ENCODE measurements around the gene TNRC18.

Gene TNRC18

GRCh38 chr7:5343884-5344283, 79.8 kb downstream of the TNRC18 start:
- peaks cover 10% of the 10 kb centered on the region for H3K9me3 ChIP-seq (ENCODE audit: low read length)
- no peaks in the 10 kb centered on the region for H3K4me1 ChIP-seq (ENCODE audit: insufficient read depth, low read length, severe bottlenecking)
- no peaks in the 10 kb centered on the region for H3K79me2 ChIP-seq (ENCODE audit: insufficient read depth, low read length)
- no peak overlapping the region for H3K4me2 ChIP-seq (ENCODE audit: low read length)
- no peak overlapping the region for H3K4me3 ChIP-seq (ENCODE audit: low read depth, low read length, poor library complexity, severe bottlenecking)
- TF ChIP-seq EZH2 (IDR thresholded peaks at IDR 0.05; ENCODE audit: borderline replicate concordance, low read length) = no peak
- TF ChIP-seq, protein P1, sequence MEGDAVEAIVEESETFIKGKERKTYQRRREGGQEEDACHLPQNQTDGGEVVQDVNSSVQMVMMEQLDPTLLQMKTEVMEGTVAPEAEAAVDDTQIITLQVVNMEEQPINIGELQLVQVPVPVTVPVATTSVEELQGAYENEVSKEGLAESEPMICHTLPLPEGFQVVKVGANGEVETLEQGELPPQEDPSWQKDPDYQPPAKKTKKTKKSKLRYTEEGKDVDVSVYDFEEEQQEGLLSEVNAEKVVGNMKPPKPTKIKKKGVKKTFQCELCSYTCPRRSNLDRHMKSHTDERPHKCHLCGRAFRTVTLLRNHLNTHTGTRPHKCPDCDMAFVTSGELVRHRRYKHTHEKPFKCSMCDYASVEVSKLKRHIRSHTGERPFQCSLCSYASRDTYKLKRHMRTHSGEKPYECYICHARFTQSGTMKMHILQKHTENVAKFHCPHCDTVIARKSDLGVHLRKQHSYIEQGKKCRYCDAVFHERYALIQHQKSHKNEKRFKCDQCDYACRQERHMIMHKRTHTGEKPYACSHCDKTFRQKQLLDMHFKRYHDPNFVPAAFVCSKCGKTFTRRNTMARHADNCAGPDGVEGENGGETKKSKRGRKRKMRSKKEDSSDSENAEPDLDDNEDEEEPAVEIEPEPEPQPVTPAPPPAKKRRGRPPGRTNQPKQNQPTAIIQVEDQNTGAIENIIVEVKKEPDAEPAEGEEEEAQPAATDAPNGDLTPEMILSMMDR (IDR thresholded peaks at IDR 0.05; ENCODE audit: low read length) = no peak
- no peak overlapping the region for H3K9ac ChIP-seq (ENCODE audit: low read length)
- H3K9me2 ChIP-seq (ENCODE audit: low read depth, low read length) = no peaks in the 10 kb centered on the region
- H3K27me3 ChIP-seq (ENCODE audit: insufficient read depth, low read length) = no peaks in the 10 kb centered on the region
- no peak overlapping the region for H2AFZ ChIP-seq (ENCODE audit: low read length)
- H3K27ac ChIP-seq (ENCODE audit: low read depth, low read length, poor library complexity, severe bottlenecking) = no peak overlapping the region
- H3K36me3 ChIP-seq (ENCODE audit: insufficient read depth, low read length) = peaks cover 54% of the 10 kb centered on the region
- no peaks in the 10 kb centered on the region for H3F3A ChIP-seq (ENCODE audit: insufficient read depth, low read length)
- no peaks in the 10 kb centered on the region for H4K20me1 ChIP-seq (ENCODE audit: insufficient read depth, low read length)

DNA sequence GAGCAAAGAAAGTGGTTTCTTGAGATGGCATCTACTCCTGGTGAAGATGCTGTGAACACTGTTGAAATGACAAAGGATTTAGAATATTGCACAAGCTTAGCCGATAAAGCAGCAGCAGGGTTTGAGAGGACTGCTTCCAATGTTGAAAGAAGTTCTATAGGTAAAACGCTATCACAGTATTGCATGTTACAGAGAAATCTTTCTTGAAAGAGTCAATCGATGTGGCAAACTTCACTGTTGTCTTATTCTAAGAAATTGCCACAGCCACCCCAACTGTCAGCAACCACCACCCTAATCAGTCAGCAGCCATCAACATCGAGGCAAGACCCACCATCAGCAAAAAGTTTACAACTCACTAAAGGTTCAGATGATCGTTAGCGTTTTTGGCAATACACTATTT, 81.0 kb downstream of the TNRC18 start:
- TF ChIP-seq, protein P1 (IDR thresholded peaks at IDR 0.05; ENCODE audit: low read length) = no peak
- TF ChIP-seq EZH2 (IDR thresholded peaks at IDR 0.05; ENCODE audit: borderline replicate concordance, low read length) = no peak
- no peaks in the 10 kb centered on the region for H3K27me3 ChIP-seq (ENCODE audit: insufficient read depth, low read length)
- peaks cover 10% of the 10 kb centered on the region for H3K9me3 ChIP-seq (ENCODE audit: low read length)
- H3K4me2 ChIP-seq (ENCODE audit: low read length) = no peak overlapping the region
- no peaks in the 10 kb centered on the region for H4K20me1 ChIP-seq (ENCODE audit: insufficient read depth, low read length)
- H3K9ac ChIP-seq (ENCODE audit: low read length) = no peak overlapping the region
- H3K4me1 ChIP-seq (ENCODE audit: insufficient read depth, low read length, severe bottlenecking) = no peaks in the 10 kb centered on the region
- H3K4me3 ChIP-seq (ENCODE audit: low read depth, low read length, poor library complexity, severe bottlenecking) = no peak overlapping the region
- no peak overlapping the region for H2AFZ ChIP-seq (ENCODE audit: low read length)
- H3K36me3 ChIP-seq (ENCODE audit: insufficient read depth, low read length) = peaks cover 55% of the 10 kb centered on the region
- H3K9me2 ChIP-seq (ENCODE audit: low read depth, low read length) = no peaks in the 10 kb centered on the region
- H3K27ac ChIP-seq (ENCODE audit: low read depth, low read length, poor library complexity, severe bottlenecking) = no peak overlapping the region
- H3F3A ChIP-seq (ENCODE audit: insufficient read depth, low read length) = no peaks in the 10 kb centered on the region
- no peaks in the 10 kb centered on the region for H3K79me2 ChIP-seq (ENCODE audit: insufficient read depth, low read length)

- Histone ChIP-seq H3F3A (ENCODE audit: insufficient read depth, low read length) (no peaks in the 10 kb centered on the region), H4K20me1 (ENCODE audit: insufficient read depth, low read length) (no peaks in the 10 kb centered on the region), H3K27ac (ENCODE audit: low read depth, low read length, poor library complexity, severe bottlenecking) (no peak overlapping the region), H3K9ac (ENCODE audit: low read length) (no peak overlapping the region), H3K9me2 (ENCODE audit: low read depth, low read length) (no peaks in the 10 kb centered on the region), H3K4me1 (ENCODE audit: insufficient read depth, low read length, severe bottlenecking) (no peaks in the 10 kb centered on the region), H3K9me3 (ENCODE audit: low read length) (peaks cover 10% of the 10 kb centered on the region), H2AFZ (ENCODE audit: low read length) (no peak overlapping the region), H3K79me2 (ENCODE audit: insufficient read depth, low read length) (no peaks in the 10 kb centered on the region), H3K36me3 (ENCODE audit: insufficient read depth, low read length) (peaks cover 74% of the 10 kb centered on the region), H3K4me3 (ENCODE audit: low read depth, low read length, poor library complexity, severe bottlenecking) (no peak overlapping the region), H3K4me2 (ENCODE audit: low read length) (no peak overlapping the region), H3K27me3 (ENCODE audit: insufficient read depth, low read length) (no peaks in the 10 kb centered on the region)
- no peak for TF ChIP-seq EZH2 (IDR thresholded peaks at IDR 0.05; ENCODE audit: borderline replicate concordance, low read length)
Observed at GRCh38 chr7:5339955-5340354, 83.7 kb downstream of the TNRC18 start.

GRCh38 chr7:5337047-5337446, 86.6 kb downstream of the TNRC18 start:
- TF ChIP-seq, protein P1 (IDR thresholded peaks at IDR 0.05; ENCODE audit: low read length) = no peak
- no peak for TF ChIP-seq EZH2 (IDR thresholded peaks at IDR 0.05; ENCODE audit: borderline replicate concordance, low read length)
- Histone ChIP-seq H3K9me2 (ENCODE audit: low read depth, low read length) (no peaks in the 10 kb centered on the region), H3K27ac (ENCODE audit: low read depth, low read length, poor library complexity, severe bottlenecking) (no peak overlapping the region), H3K27me3 (ENCODE audit: insufficient read depth, low read length) (no peaks in the 10 kb centered on the region), H3F3A (ENCODE audit: insufficient read depth, low read length) (no peaks in the 10 kb centered on the region), H3K9me3 (ENCODE audit: low read length) (no peaks in the 10 kb centered on the region), H2AFZ (ENCODE audit: low read length) (no peak overlapping the region), H3K36me3 (ENCODE audit: insufficient read depth, low read length) (peaks cover 51% of the 10 kb centered on the region), H3K79me2 (ENCODE audit: insufficient read depth, low read length) (no peaks in the 10 kb centered on the region), H3K4me1 (ENCODE audit: insufficient read depth, low read length, severe bottlenecking) (peaks cover 3% of the 10 kb centered on the region), H3K4me2 (ENCODE audit: low read length) (no peak overlapping the region), H4K20me1 (ENCODE audit: insufficient read depth, low read length) (no peaks in the 10 kb centered on the region), H3K4me3 (ENCODE audit: low read depth, low read length, poor library complexity, severe bottlenecking) (no peak overlapping the region), H3K9ac (ENCODE audit: low read length) (no peak overlapping the region)
